K562 (cell line): ENCODE data around the gene TRAP1. TPM values are rescaled to one million over a fixed set of nuclear protein-coding genes. Genes with fewer than 3 reads are reported as not detected.

ENCODE experiments used
- CHAMP1 ChIP-seq: fragments of 450-650 bp; IDR thresholded peaks from 2 replicates; pipeline ENCODE4 v1.6.1; 2016; ENCODE audit warnings: mild to moderate bottlenecking
- FUS ChIP-seq: fragments of 200-400 bp; formaldehyde crosslinking; optimal IDR thresholded peaks from 2 replicates; pipeline ENCODE3; 2017; ENCODE audit warnings: low read depth, low read length
- KDM5B ChIP-seq: fragments of 200-600 bp; sonication (generic); IDR thresholded peaks from 2 replicates; pipeline ENCODE4 v1.6.1; 2012; ENCODE audit warnings: low read depth, mild to moderate bottlenecking, moderate library complexity, low read length, control low read depth, inconsistent platforms; ENCODE audit not compliant: insufficient replicate concordance
- MAZ ChIP-seq, 2 experiments: fragments of 450-650 bp in 1 of 2; sonication (generic) in 1 of 2; formaldehyde crosslinking; IDR thresholded peaks in 1 of 2; conservative IDR thresholded peaks in 1 of 2; 2 replicates each; pipeline versions ENCODE4 v1.4.0 to v1.5.0; 2020; ENCODE audit warnings: mild to moderate bottlenecking in 1 of 2, missing genetic modification reagents in 1 of 2
- MYC ChIP-seq, 2 experiments: fragments of 250-450 bp in 1 of 2; sonication (Bioruptor Pico) in 1 of 2; IDR thresholded peaks; 2 replicates each; pipeline versions ENCODE4 v1.5.1 to v1.6.1; 2012 to 2021; ENCODE audit warnings: low read depth in 2 of 2, borderline replicate concordance in 1 of 2, improper control_type of control experiment in 1 of 2, low read length in 1 of 2, mild to moderate bottlenecking in 1 of 2, moderate library complexity in 1 of 2
- PBX2 ChIP-seq, 2 experiments: IDR thresholded peaks in 1 of 2; conservative IDR thresholded peaks in 1 of 2; 2 replicates each; pipeline ENCODE4 v1.6.1; 2016; ENCODE audit warnings: low read depth in 2 of 2, mild to moderate bottlenecking in 1 of 2, missing compliant biosample characterization in 1 of 2, missing genetic modification characterization in 1 of 2, moderate library complexity in 1 of 2
- RBFOX2 ChIP-seq: fragments of 200-400 bp; formaldehyde crosslinking; IDR thresholded peaks from 2 replicates; pipeline ENCODE4 v1.6.1; 2017; ENCODE audit warnings: low read depth, mild to moderate bottlenecking, low read length, moderate library complexity
- TAF7 ChIP-seq: fragments of 450-650 bp; IDR thresholded peaks from 2 replicates; pipeline ENCODE4 v1.6.1; 2016; ENCODE audit warnings: missing genetic modification characterization, missing compliant biosample characterization
- ZBTB17 ChIP-seq: fragments of 450-650 bp; formaldehyde crosslinking; IDR thresholded peaks from 2 replicates; pipeline ENCODE4 v1.4.0; 2020; ENCODE audit warnings: mild to moderate bottlenecking
- ZBTB40 ChIP-seq, 2 experiments: fragments of 450-650 bp in 1 of 2; sonication (generic) in 1 of 2; formaldehyde crosslinking in 1 of 2; IDR thresholded peaks; 2 replicates each; pipeline versions ENCODE4 v1.7.1 to v1.9.0; 2016 to 2022; ENCODE audit warnings: inconsistent platforms in 1 of 2, mild to moderate bottlenecking in 1 of 2, missing genetic modification reagents in 1 of 2
- polyA plus RNA-seq, 8 experiments: library from polyadenylated mRNA; depleted of rRNA in 4 of 8; stranded (reverse) in 5 of 8; unstranded in 3 of 8; fragments of >200 nt; fragmentation: Nextera tagmentation in 2 of 8; fragmentation: Illumina TruSeq in 1 of 8; extraction: Ambion mirVana in 2 of 8; extraction: Trizol in 1 of 8; gene quantifications; 2 replicates each; pipeline versions ENCODE4 v1.2.1 to v1.2.3, GENCODE V29; 2011 to 2014; ENCODE audit warnings: inconsistent platforms in 1 of 8, missing spikeins in 1 of 8
- total RNA-seq, 7 experiments: library from RNA; depleted of rRNA in 6 of 7; stranded (reverse); fragments of >200 nt in 6 of 7; fragmentation: Illumina TruSeq in 2 of 7; extraction: Trizol in 2 of 7; gene quantifications; 2 replicates each; pipeline versions ENCODE4 v1.2.1 to v1.2.3, GENCODE V29; 2011 to 2021; ENCODE audit warnings: low replicate concordance in 1 of 7

The TRAP1 gene
- total and polyA plus RNA-seq, 9 of the 15 experiments (the other 6 are each of a cell fraction or from before 2014, with no cell fraction given): 19.1 to 436 (median 301) TPM

- TF ChIP-seq PBX2 (CRISPR knock-in tag; IDR thresholded peaks at IDR 0.05; ENCODE audit: low read depth) (no peak), PBX2 (tag; conservative IDR thresholded peaks at IDR 0.05; ENCODE audit: low read depth) (no peak), MAZ (CRISPR knock-in tag; conservative IDR thresholded peaks at IDR 0.05 in 1 of 2, IDR thresholded peaks at IDR 0.05 in 1 of 2) (peak; percentile 55 to 77; a peak in 3 of 4 replicates), FUS (peak; percentile 28), MYC (IDR thresholded peaks at IDR 0.05; ENCODE audit: low read depth, low read length) (peak; percentile 98), MYC (CRISPR knock-in tag; IDR thresholded peaks at IDR 0.05; ENCODE audit: borderline replicate concordance, low read depth) (peak; percentile 7; the same call in 1 of the 2 replicates), ZBTB40 (IDR thresholded peaks at IDR 0.05) (peak; percentile 53), ZBTB40 (CRISPR knock-in tag; IDR thresholded peaks at IDR 0.05) (no peak), TAF7 (tag) (no peak), CHAMP1 (no peak), KDM5B (peak; percentile 90), RBFOX2 (peak; percentile 97), ZBTB17 (CRISPR knock-in tag) (no peak)
Measured at GRCh38 chr16:3717235-3718018, at the start of gene TRAP1 (continued).
